ENCODE measurements around the gene MYH15. TPM values are rescaled to one million over a fixed set of nuclear protein-coding genes. Genes with fewer than 3 reads are reported as not detected.

The MYH15 gene
- total RNA-seq, 1 experiment from 2014 or later, result 1.2 TPM

- no peak for DNase-seq (ENCODE audit: low read depth, low spot score)
- intact Hi-C loops (cut with micrococcal nuclease; ENCODE audit: unreplicated experiment) (no loop called here), in situ Hi-C loops (cut with HindIII; ENCODE audit: low pct_unique_long_range_greater_than_20kb, low sequenced_read_pairs) (no loop called here)
- no peaks in the 10 kb centered on the region for H3K36me3 ChIP-seq (ENCODE audit: control insufficient read depth, insufficient read depth, low read length)
- no peak overlapping the region for H3K27ac ChIP-seq (ENCODE audit: low read length)
- CTCF ChIA-PET, result interaction anchor here (0.7 kb wide), 1 partner anchor 100 kb away, joined by 5 read pairs; no protein-coding TSS in a partner anchor
- no peak for ATAC-seq
- peaks cover 8% of the 10 kb centered on the region; the same call in 1 of the 2 replicates for H3K9me3 ChIP-seq (ENCODE audit: control insufficient read depth, insufficient read depth, low read depth, low read length)
- no peaks in the 10 kb centered on the region for H3K27me3 ChIP-seq (ENCODE audit: control insufficient read depth, insufficient read depth, low read length)
- H3K4me1 ChIP-seq (ENCODE audit: control insufficient read depth, insufficient read depth, low read length), result no peaks in the 10 kb centered on the region
- BruUV-seq (replicated peaks), result no TSS peak
- TF ChIP-seq CTCF (IDR thresholded peaks at IDR 0.05), result peak; percentile 15; the same call in 1 of the 2 replicates
- no peak for TF ChIP-seq SIN3A (IDR thresholded peaks at IDR 0.05; ENCODE audit: borderline replicate concordance, insufficient read depth, low read depth, low read length)
- no peak overlapping the region for H3K4me3 ChIP-seq (ENCODE audit: low read depth in 2 of 2, low read length in 2 of 2)
- POLR2A ChIA-PET, result no interaction called here
Observed at GRCh38 chr3:108437439-108437838, 73.0 kb downstream of the MYH15 start.

GRCh38 chr3:108433928-108434327, 76.5 kb downstream of the MYH15 start:
- CTCF ChIA-PET, result no interaction called here
- no peaks in the 10 kb centered on the region for H3K27me3 ChIP-seq (ENCODE audit: control insufficient read depth, insufficient read depth, low read length)
- in situ Hi-C loops (cut with HindIII; ENCODE audit: low pct_unique_long_range_greater_than_20kb, low sequenced_read_pairs) (no loop called here), intact Hi-C loops (cut with micrococcal nuclease; ENCODE audit: unreplicated experiment) (no loop called here)
- DNase-seq (ENCODE audit: low read depth, low spot score), result no peak
- H3K4me3 ChIP-seq (ENCODE audit: low read depth in 2 of 2, low read length in 2 of 2), result no peak overlapping the region
- H3K27ac ChIP-seq (ENCODE audit: low read length), result no peak overlapping the region
- no peaks in the 10 kb centered on the region for H3K4me1 ChIP-seq (ENCODE audit: control insufficient read depth, insufficient read depth, low read length)
- H3K36me3 ChIP-seq (ENCODE audit: control insufficient read depth, insufficient read depth, low read length), result no peaks in the 10 kb centered on the region
- BruUV-seq (replicated peaks), result no TSS peak
- peaks cover 9% of the 10 kb centered on the region; the same call in 1 of the 2 replicates for H3K9me3 ChIP-seq (ENCODE audit: control insufficient read depth, insufficient read depth, low read depth, low read length)
- TF ChIP-seq POLR2AphosphoS5 (IDR thresholded peaks at IDR 0.05; ENCODE audit: low read depth, low read length), result no peak
- no peak for TF ChIP-seq CTCF (IDR thresholded peaks at IDR 0.05)
- TF ChIP-seq TCF7L2 (IDR thresholded peaks at IDR 0.05; ENCODE audit: low read depth, low read length), result no peak
- TF ChIP-seq REST (IDR thresholded peaks at IDR 0.05; ENCODE audit: insufficient read depth in 1 of 2, low read depth in 2 of 2, low read length in 1 of 2), result no peak
- TF ChIP-seq SIN3A (IDR thresholded peaks at IDR 0.05; ENCODE audit: borderline replicate concordance, insufficient read depth, low read depth, low read length), result no peak
- POLR2A ChIA-PET, result no interaction called here
- no peak for ATAC-seq
